ENCODE data around the gene SLC25A22. TPM values are rescaled to one million over a fixed set of nuclear protein-coding genes. Genes with fewer than 3 reads are reported as not detected.

Gene SLC25A22
- total and polyA plus RNA-seq, 9 of the 15 experiments (the other 6 are each of a cell fraction or from before 2014, with no cell fraction given): 0.41 to 55.4 (median 11.4) TPM

DNA sequence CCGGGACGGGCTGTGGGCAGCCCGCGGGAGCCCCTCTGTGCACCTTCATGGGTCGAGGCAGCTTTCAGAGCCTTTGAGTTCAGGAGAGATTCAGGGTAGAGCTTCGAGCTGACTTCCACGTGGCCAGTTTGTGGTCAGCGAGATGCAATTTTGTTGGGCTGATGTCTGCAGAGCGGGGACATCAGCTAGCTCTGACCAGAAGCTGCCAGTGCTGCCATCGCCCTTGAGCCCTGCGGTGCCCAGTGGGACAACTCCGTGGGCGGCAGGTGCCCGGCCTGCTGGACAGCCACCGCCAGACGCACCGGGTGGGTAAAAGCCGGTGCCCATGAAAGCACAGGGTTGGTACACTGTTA lies 50.1 kb downstream of the SLC25A22 start (continued):
- TF ChIP-seq U2AF1 (optimal IDR thresholded peaks at IDR 0.05; ENCODE audit: low read depth, low read length): no peak
- TF ChIP-seq, protein P1, sequence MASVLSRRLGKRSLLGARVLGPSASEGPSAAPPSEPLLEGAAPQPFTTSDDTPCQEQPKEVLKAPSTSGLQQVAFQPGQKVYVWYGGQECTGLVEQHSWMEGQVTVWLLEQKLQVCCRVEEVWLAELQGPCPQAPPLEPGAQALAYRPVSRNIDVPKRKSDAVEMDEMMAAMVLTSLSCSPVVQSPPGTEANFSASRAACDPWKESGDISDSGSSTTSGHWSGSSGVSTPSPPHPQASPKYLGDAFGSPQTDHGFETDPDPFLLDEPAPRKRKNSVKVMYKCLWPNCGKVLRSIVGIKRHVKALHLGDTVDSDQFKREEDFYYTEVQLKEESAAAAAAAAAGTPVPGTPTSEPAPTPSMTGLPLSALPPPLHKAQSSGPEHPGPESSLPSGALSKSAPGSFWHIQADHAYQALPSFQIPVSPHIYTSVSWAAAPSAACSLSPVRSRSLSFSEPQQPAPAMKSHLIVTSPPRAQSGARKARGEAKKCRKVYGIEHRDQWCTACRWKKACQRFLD (CRISPR knock-in tag; IDR thresholded peaks at IDR 0.05): 0 out of 2 replicates have a peak, but pooled peaks have one; percentile 21
- TF ChIP-seq SNIP1 (IDR thresholded peaks at IDR 0.05; ENCODE audit: low read depth): no peak
- TF ChIP-seq TBP (optimal IDR thresholded peaks at IDR 0.05; ENCODE audit: low read depth, low read length): no peak
- TF ChIP-seq NFE2 (IDR thresholded peaks at IDR 0.05; ENCODE audit: low read depth): no peak
- no peak for TF ChIP-seq SIN3B (IDR thresholded peaks at IDR 0.05; ENCODE audit: low read depth)
- TF ChIP-seq, protein P2, sequence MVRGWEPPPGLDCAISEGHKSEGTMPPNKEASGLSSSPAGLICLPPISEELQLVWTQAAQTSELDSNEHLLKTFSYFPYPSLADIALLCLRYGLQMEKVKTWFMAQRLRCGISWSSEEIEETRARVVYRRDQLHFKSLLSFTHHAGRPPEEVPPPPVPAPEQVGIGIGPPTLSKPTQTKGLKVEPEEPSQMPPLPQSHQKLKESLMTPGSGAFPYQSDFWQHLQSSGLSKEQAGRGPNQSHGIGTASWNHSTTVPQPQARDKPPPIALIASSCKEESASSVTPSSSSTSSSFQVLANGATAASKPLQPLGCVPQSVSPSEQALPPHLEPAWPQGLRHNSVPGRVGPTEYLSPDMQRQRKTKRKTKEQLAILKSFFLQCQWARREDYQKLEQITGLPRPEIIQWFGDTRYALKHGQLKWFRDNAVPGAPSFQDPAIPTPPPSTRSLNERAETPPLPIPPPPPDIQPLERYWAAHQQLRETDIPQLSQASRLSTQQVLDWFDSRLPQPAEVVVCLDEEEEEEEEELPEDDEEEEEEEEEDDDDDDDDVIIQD (CRISPR knock-in tag; IDR thresholded peaks at IDR 0.05): no peak
- no peak for TF ChIP-seq RFX5 (IDR thresholded peaks at IDR 0.05; ENCODE audit: low read depth, low read length)
- TF ChIP-seq, protein P3, sequence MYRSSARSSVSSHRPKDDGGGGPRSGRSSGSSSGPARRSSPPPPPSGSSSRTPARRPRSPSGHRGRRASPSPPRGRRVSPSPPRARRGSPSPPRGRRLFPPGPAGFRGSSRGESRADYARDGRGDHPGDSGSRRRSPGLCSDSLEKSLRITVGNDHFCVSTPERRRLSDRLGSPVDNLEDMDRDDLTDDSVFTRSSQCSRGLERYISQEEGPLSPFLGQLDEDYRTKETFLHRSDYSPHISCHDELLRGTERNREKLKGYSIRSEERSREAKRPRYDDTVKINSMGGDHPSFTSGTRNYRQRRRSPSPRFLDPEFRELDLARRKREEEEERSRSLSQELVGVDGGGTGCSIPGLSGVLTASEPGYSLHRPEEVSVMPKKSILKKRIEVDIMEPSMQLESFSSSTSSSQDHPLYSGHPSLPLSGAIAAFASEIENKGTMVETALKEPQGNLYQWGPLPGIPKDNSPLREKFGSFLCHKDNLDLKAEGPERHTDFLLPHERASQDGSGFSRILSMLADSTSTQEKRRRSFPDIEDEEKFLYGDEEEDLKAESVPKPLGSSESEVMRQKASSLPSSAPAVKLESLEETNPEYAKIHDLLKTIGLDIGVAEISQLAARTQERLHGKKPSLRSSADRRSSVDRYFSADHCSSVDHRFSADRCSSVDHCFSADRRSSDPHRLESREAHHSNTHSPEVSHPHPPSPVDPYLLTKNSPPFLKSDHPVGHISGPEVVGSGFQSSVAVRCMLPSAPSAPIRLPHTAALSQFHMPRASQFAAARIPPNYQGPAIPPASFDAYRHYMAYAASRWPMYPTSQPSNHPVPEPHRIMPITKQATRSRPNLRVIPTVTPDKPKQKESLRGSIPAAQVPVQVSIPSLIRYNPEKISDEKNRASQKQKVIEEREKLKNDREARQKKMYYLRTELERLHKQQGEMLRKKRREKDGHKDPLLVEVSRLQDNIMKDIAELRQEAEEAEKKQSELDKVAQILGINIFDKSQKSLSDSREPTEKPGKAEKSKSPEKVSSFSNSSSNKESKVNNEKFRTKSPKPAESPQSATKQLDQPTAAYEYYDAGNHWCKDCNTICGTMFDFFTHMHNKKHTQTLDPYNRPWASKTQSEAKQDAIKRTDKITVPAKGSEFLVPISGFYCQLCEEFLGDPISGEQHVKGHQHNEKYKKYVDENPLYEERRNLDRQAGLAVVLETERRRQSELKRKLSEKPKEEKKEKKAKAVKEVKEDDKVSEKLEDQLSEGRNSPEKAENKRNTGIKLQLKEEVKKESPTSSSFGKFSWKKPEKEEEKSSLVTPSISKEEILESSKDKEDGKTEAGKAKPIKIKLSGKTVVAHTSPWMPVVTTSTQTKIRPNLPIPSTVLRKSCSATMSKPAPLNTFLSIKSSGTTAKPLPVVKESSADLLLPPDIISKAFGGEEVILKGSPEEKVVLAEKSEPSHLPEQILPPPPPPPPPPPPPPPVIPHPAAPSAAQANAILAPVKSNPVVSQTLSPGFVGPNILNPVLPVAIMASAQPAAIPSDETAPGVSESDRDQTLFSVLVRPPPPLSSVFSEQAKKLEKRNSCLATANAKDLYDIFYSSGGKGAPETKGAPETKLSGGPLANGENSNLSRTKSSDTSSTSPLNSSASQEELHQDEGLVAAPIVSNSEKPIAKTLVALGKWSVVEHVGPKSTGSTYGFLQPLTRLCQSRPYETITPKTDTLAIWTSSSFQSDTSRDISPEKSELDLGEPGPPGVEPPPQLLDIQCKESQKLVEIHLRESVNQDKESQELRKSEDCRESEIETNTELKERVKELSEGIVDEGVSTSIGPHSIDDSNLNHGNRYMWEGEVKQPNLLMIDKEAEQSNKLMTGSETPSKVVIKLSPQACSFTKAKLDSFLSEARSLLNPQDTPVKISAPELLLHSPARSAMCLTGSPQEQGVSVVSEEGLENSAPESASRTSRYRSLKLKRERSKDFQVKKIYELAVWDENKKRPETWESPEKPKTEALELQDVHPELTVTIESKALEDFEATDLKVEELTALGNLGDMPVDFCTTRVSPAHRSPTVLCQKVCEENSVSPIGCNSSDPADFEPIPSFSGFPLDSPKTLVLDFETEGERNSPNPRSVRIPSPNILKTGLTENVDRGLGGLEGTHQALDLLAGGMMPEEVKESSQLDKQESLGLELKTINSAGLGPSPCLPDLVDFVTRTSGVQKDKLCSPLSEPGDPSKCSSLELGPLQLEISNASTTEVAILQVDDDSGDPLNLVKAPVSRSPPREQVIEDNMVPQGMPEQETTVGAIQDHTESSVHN (IDR thresholded peaks at IDR 0.05; ENCODE audit: borderline replicate concordance in 1 of 2, low read depth in 1 of 2): no peak
- TF ChIP-seq NRF1 (conservative IDR thresholded peaks at IDR 0.05 in 1 of 2, IDR thresholded peaks at IDR 0.05 in 1 of 2): no peak
- no peak for TF ChIP-seq CREBBP (IDR thresholded peaks at IDR 0.05; ENCODE audit: low read depth, low read length)
- no peak for TF ChIP-seq MYBL2 (IDR thresholded peaks at IDR 0.05; ENCODE audit: low read depth)
- TF ChIP-seq MYBL2 (CRISPR knock-in tag; IDR thresholded peaks at IDR 0.05; ENCODE audit: borderline replicate concordance): no peak
- TF ChIP-seq NR0B1 (IDR thresholded peaks at IDR 0.05; ENCODE audit: partially characterized antibody): no peak
- TF ChIP-seq KLF1 (tag; IDR thresholded peaks at IDR 0.05): no peak; the same call in 1 of the 2 replicates
- no peak for TF ChIP-seq KDM1A (IDR thresholded peaks at IDR 0.05)

Measured in K562 (cell line).